Coronary artery (tissue), 2 donors: ENCODE results near the gene CRYGN.

ENCODE experiments used
- DNase-seq: peaks from one replicate; pipeline ENCODE4 v3.0.0-alpha.2; 2017; ENCODE audit warnings: low spot score
- H3K27ac ChIP-seq, 2 donors: fragments of 200-600 bp; sonication (generic); one replicate each; pipeline ENCODE4 v1.5.1; 2016 to 2019
- H3K4me3 ChIP-seq: fragments of 200-600 bp; sonication (generic); 2 replicates; pipeline ENCODE4 v1.5.1; 2016; ENCODE audit warnings: mild to moderate bottlenecking, moderate library complexity
- TF ChIP-seq, protein P1 (sequence below): fragments of 200-600 bp; sonication (generic); IDR thresholded peaks from one replicate; pipeline ENCODE4 v1.5.1; 2019; ENCODE audit warnings: antibody characterized with exemption

CRYGN gene

DNA sequence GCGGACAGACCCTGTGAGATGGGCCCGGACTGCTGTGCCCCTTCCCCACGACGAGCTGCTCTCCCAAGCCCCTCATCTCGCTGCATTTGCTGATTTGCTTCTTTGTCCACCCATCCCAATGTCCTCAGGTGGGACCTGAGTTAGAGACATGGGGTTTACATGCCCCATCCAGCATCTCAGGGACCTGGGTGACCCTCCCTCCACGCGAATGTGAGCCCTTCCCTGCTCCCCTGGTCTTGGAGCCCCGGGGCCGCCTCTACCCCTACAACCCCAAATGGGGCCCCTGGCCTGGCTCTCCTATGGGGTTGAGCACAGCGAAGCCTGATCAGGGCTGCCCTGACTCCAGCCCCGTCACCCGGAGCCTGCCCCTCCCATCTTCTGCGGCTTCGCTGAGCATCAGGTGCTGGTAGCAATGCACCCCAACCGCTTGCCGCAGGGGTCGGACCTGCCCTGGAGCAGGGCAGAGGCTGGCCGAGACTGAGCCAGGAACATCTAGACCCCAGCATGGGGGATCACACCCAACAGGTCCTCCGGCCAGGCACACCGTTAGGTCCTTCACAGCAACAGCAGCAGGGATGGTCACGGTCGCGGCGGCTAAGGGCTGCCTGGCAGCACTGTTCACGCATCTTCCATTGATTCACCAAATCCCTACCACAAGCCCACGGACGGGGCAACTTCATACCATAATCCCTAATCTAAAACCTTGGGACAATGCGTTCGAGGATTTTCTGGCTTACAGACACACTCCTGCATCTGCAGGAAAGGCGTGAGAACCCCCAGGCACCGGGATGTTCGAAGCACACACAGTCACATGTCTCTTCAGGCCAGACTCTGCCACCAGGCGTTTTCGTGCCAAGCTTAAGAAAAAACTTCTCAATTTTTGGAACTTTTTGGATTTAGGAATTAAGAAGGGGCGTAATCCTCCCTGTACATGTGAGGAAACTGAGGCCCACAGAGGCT is 45.6 kb downstream of the CRYGN start:
- no peak for DNase-seq
- Histone ChIP-seq H3K27ac (no peak overlapping the region), H3K4me3 (no peak overlapping the region)
- TF ChIP-seq, protein P1, sequence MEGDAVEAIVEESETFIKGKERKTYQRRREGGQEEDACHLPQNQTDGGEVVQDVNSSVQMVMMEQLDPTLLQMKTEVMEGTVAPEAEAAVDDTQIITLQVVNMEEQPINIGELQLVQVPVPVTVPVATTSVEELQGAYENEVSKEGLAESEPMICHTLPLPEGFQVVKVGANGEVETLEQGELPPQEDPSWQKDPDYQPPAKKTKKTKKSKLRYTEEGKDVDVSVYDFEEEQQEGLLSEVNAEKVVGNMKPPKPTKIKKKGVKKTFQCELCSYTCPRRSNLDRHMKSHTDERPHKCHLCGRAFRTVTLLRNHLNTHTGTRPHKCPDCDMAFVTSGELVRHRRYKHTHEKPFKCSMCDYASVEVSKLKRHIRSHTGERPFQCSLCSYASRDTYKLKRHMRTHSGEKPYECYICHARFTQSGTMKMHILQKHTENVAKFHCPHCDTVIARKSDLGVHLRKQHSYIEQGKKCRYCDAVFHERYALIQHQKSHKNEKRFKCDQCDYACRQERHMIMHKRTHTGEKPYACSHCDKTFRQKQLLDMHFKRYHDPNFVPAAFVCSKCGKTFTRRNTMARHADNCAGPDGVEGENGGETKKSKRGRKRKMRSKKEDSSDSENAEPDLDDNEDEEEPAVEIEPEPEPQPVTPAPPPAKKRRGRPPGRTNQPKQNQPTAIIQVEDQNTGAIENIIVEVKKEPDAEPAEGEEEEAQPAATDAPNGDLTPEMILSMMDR, result no peak

DNA sequence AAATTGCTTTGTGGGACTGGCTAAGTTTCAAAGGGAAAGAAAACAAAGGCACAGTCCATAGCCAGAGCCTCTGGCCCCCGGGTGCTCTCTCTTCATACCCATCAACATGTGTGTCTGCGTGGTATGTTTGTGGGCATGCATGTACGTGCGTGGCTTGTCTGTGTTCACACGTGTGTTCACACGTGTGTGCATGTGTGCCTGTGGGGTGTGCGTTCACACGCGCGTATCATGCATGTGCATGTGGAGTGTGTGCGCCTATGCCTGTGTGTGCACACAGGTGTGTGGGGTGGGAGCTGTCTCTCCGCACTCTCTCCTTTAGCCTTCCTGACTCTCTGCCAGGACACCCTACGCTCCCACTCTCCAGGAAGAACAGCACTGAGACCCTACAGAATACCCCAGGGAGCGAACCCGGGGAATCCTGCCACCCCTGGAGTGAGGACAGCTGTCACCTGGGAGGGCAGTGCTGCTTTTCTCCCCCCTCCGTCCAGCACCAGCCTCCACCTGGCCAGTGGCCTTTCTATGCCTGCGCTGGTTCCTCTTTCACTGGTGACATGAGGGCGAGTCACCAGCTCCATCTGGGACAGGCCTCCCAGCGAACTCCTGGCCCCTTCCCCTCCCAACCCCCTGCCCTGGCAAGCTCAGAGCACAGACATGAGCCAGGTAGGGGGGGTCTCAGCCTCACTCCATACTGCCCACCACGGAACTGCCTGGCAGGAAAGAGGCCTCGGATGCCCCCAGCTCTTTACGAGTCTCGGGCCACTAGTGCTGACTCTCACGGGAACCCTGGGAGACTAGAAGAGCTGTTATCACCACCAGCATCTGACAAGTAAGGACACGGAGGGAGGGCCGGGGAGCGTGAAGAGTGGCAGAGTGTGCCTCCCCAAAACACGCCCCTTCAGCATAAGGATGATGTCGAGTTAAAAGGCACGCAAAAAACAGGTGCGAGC is 46.6 kb downstream of the CRYGN start:
- DNase-seq, result no peak
- no peak overlapping the region for H3K4me3 ChIP-seq

DNA sequence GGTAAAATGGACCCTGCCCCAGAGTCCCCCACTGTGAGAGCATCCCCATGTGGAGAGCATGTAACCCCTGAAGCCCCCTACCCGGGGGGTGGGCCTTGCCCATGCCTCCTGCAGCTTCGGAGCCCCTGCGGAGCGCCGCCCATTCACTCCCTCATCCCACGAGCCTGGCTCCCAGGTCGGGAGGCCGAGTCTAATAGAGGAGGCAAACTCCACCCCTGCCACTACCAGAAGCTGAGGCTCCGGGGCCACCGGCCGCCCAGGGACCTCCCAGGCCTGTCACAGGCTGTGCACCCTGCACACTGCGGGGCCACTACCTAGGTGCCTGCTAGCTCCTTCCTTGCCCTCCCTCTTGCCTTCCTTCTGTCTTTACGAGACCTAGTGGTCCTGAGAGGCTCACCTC is 47.5 kb downstream of the CRYGN start:
- DNase-seq, result no peak
- Histone ChIP-seq H3K4me3 (no peak overlapping the region), H3K27ac (no peak overlapping the region)
- TF ChIP-seq, protein P1, result no peak

More for the DNA sequence above, 46.6 kb downstream of the CRYGN start:
- TF ChIP-seq, protein P1, result no peak
- no peak overlapping the region for H3K27ac ChIP-seq

DNA sequence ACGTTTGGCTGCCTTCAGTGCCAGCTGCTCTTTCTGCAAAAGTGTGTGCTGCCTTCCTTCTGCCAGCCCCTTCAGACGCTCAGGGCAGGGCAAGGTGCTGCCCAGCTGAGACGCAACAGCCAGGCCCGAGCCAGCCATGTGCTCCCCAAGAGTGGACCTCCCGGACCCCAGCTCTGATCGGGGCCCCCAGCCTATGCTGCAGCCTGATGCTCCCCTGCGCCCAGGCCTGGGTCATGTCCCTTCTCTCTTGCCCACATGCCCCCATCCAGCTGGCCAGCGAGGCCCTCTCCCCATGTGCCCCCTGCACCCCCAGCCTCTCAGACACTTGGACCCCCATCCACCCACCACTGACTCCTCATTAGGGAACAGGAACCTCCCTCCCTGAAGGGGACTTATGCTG is 47.9 kb downstream of the CRYGN start:
- no peak overlapping the region for H3K27ac ChIP-seq
- H3K4me3 ChIP-seq, result no peak overlapping the region
- TF ChIP-seq, protein P1, result no peak
- DNase-seq, result no peak

DNA sequence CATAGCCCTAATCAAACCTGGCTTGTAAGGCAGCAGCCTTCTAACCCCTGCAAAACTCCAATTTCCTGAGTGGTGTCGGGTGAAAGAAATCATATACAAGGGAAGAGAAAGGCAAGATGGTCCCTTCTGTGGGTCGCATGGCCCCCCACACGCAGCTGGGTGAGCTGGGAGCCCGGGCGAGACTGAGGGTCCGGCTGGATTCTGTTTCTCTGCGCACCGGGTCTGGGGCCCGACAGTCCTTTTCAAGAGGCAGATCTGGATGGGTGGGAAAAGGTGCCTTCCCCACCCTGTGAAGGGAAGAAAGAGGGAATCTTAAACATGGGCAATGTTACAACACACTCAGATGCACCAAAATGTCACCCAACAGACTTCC is 48.6 kb downstream of the CRYGN start:
- DNase-seq, result no peak
- Histone ChIP-seq H3K27ac (no peak overlapping the region), H3K4me3 (no peak overlapping the region)
- TF ChIP-seq, protein P1, result no peak

DNA sequence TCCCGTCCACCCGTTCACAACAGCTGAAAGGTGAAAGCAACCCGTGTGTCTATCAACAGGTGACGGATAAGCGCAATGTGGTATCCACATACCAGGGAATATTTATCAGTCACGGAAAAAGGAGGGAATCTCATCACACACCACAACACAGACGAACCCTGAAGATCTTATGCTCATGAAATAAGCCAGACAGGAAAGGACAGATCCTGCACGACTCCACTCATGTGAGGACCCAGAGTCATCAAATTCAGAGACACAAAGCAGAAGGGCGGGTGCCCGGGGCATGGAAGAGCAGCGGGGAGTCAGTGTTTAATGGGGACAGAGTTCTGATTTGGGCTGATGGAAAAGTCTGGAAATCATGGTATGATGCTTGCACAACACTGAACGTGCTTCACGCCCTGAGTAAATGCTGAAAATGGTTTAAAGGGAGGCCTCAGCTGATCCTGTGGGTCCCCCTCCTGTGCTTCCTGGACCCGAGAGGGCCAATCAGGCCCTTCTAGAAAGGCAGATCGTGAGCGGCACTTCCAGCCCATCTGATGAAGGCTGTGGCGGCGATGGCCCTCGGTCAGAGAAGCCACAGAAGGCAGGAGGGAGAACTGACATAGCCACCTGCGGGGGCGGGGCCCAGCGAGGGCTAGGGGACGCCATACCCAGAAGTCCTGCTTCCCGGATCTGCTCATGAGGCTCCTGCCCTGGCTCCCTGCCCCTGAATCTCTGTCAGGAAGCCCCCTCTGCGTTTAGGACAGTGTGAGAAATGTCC is 49.2 kb downstream of the CRYGN start:
- no peak for DNase-seq
- Histone ChIP-seq H3K4me3 (no peak overlapping the region), H3K27ac (no peak overlapping the region)
- TF ChIP-seq, protein P1, result no peak
